Mononuclear cell (primary cell): ENCODE data around the gene TNKS2. TPM values are rescaled to one million over a fixed set of nuclear protein-coding genes. Genes with fewer than 3 reads are reported as not detected.
"Not testable (repeated sequence)": the region's sequence is repeated elsewhere in the genome, so short reads cannot be mapped to it uniquely, and the experiment has no call there.

ENCODE experiments used
- H3K27me3 ChIP-seq: 2 replicates; pipeline ENCODE4 v1.6.0; 2011; ENCODE audit warnings: low read length, control low read depth; ENCODE audit not compliant: insufficient read depth
- H3K4me1 ChIP-seq: 2 replicates; pipeline ENCODE4 v1.5.1; 2011; ENCODE audit warnings: mild to moderate bottlenecking, low read length, control low read depth; ENCODE audit not compliant: insufficient read depth
- H3K4me3 ChIP-seq: 2 replicates; pipeline ENCODE4 v1.5.1; 2011; ENCODE audit warnings: mild to moderate bottlenecking, low read length, moderate library complexity
- H3K9me3 ChIP-seq: 2 replicates; pipeline ENCODE4 v1.5.1; 2011; ENCODE audit warnings: low read depth, mild to moderate bottlenecking, control low read depth, low read length
- total RNA-seq: library from RNA; depleted of rRNA; stranded (reverse); fragments of >200 nt; gene quantifications from one replicate; pipeline ENCODE4 v1.2.3, GENCODE V29; 2012

TNKS2 gene
- 71.5 TPM for total RNA-seq

DNA sequence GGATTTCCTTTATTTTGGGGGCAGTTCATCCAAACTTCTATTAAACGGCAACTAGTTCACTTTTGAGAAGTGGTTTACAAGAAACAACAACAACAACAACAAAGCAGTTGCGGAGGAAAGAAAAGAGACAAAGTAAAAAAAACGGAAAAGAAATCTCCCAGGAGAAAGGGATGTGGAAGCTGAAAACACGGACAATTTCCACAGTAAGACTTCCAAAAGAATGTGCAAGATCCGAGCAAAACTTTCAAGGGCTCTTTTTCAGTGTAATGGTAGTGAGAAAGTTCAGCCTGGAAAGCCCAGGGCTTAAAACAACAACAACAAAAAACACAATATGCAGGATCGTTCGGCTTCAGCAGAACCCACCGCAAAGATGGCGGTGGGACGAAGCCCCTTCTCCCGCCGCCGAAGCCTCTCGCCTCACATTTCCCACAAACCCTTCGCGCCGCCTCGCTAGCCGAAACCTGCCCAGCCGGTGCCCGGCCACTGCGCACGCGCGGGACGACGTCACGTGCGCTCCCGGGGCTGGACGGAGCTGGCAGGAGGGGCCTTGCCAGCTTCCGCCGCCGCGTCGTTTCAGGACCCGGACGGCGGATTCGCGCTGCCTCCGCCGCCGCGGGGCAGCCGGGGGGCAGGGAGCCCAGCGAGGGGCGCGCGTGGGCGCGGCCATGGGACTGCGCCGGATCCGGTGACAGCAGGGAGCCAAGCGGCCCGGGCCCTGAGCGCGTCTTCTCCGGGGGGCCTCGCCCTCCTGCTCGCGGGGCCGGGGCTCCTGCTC lies at the start of gene TNKS2:
TSS of gene TNKS2 (plus strand) at position 553 of the 775 bp plus-strand sequence. CDS start 265 bp downstream, outside the sequence.
- peaks cover 45% of the 10 kb centered on the region for H3K4me1 ChIP-seq
- H3K27me3 ChIP-seq, result no peaks in the 10 kb centered on the region
- no peaks in the 10 kb centered on the region for H3K9me3 ChIP-seq
- H3K4me3 ChIP-seq, result peak within 1 kb of the TSS; percentile 94

DNA sequence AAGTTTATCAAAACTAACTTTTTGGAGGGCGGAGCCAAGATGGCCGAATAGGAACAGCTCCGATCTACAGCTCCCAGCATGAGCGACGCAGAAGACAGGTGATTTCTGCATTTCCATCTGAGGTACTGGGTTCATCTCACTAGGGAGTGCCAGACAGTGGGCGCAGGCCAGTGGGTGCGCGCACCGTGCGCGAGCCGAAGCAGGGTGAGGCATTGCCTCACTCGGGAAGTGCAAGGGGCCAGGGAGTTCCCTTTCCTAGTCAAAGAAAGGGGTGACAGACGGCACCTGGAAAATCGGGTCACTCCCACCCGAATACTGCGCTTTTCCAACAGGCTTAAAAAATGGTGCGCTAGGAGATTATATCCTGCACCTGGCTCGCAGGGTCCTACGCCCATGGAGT lies 48.6 kb upstream of the TNKS2 start:
- not testable (repeated sequence) for H3K9me3 ChIP-seq, H3K4me3 ChIP-seq, H3K4me1 ChIP-seq, H3K27me3 ChIP-seq

DNA sequence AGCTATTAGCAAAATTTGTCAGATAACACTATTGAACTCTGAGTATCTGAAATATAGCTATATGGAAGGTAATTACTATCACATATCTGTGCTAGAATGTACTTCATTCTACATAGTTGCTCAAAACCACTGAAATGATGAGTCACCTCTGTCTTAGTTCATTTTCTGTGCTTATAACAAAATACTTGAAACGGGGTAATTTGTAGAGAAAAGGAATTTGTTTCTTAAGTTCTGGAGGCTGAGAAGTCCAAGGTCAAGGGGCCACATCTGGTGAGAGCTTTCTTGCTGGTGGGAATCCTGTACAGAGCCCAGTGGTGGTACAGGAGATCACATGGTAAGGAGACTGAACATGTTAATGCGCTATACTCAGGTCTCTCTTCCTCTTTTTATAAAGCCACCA lies 41.9 kb upstream of the TNKS2 start:
- no peaks in the 10 kb centered on the region for H3K9me3 ChIP-seq
- H3K4me3 ChIP-seq, result no peak overlapping the region
- peaks cover 7% of the 10 kb centered on the region for H3K27me3 ChIP-seq
- no peaks in the 10 kb centered on the region for H3K4me1 ChIP-seq

DNA sequence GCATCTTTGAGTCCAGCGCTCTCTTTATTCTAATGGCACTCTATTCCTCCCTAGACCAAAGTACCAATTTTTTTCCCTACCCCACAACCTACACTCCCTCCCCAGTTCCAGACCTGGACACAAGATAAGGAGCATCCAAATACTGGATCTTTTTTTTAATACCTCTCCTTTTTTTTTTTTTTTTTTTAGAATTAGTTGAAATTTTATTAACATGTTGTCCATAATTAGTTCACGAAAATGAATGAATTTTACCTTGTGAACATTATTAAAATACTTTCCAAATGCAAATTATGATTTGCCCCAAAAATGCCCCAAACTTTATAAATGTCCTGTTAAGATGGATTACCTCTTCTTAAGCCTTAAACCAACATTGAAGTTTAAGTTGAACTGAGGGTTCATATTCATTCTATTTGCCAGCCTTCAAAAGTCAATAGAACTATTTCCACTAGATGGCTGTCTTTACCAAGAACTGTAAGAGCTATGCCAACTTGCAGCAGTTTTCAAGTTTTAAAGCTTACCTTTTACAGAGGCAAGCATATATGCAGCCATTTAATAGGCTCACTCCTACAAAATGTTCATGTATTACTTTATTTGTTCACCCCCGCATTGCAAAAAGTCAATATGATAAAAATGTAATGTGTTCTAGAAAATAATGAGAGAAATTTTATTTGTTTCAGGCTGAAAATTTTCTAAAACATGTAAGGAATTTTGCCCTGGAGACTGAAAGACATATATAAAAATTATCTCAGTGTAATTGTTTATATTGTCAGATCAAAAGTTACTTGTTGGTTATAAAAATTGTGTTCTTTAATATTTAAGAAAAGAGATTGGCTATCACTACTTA lies 39.7 kb upstream of the TNKS2 start:
- H3K27me3 ChIP-seq, result peaks cover 7% of the 10 kb centered on the region

DNA sequence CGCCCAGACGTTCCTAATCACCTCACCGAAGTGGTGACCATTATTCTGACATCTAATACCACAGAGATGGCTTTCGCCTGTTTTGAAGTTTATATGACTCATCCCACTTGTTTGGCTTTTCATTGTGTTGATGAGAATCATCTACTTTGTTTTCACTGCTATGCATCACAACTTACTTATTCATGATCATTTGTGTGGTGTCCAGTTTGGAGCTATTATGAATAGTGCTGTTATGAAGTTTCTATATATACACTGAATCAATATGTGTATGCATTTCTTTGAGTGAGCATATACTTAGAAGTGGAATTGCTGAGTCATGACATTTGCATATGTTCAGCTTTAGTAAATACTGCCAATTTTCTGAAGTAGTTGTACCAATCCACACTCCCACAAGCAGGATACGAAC lies 38.6 kb upstream of the TNKS2 start:
- H3K4me3 ChIP-seq, result no peak overlapping the region
- no peaks in the 10 kb centered on the region for H3K9me3 ChIP-seq
- peaks cover 7% of the 10 kb centered on the region for H3K27me3 ChIP-seq
- H3K4me1 ChIP-seq, result peaks cover 7% of the 10 kb centered on the region

More for the DNA sequence above, 39.7 kb upstream of the TNKS2 start:
- Histone ChIP-seq H3K4me1 (peaks cover 7% of the 10 kb centered on the region), H3K4me3 (no peak overlapping the region), H3K9me3 (no peaks in the 10 kb centered on the region)

DNA sequence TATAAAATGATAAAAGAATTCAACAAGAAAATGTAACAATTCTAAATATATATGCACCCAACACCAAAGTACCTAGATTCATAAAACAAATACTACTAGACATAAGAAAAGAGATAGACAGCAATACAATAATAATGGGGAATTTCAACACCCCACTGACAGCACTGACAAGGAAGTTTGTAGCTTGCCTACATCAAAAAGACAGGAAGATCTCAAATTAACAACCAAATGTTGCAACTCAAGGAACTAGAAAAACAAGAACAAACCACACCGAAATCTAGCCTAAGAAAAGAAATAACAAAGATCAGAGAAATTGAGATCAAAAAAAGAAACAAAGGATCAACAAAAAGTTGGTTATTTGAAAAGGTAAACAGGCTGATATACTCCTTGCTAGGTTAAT lies 36.5 kb upstream of the TNKS2 start:
- no peak overlapping the region for H3K4me3 ChIP-seq
- H3K9me3 ChIP-seq, result no peaks in the 10 kb centered on the region
- H3K4me1 ChIP-seq, result peaks cover 7% of the 10 kb centered on the region
- H3K27me3 ChIP-seq, result peaks cover 4% of the 10 kb centered on the region

DNA sequence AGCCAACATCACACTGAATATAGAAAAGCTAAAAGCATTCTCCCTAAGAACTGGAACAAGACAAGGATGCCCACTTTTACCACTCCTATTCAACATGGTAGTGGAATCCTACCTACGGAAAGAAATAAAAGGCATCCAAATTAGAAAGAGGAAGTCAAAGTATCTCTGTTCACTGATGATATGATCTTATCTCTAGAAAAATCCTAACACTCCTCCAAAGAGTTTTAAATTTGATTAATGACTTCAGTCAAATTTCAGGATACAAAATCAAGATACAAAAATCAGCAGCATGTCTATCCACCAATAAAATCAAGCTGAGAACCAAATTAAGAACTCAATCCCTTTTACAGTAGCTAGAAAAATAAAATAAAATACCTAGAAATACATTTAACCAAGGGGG lies 35.3 kb upstream of the TNKS2 start:
- Histone ChIP-seq H3K4me3 (no peak overlapping the region), H3K27me3 (no peaks in the 10 kb centered on the region), H3K9me3 (no peaks in the 10 kb centered on the region), H3K4me1 (peaks cover 7% of the 10 kb centered on the region)

DNA sequence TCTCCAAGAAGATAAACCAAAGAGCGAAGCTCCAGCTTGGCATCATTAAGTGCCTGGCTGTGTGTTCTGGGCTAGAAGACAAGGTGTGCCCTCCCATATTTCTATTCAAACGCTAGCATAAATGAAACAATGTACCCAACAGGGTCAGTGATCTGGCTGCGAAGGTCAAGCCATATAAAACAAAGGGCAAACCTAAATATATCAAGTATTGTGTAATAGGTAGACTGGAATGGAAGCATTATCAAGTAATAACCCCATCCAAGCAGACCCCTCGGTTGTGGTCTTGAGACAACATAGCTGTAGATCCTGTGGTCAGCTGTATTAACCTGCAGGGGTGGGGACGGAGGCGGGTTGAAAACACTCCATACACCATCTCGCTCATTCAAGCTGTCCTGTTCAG lies 31.6 kb upstream of the TNKS2 start:
- Histone ChIP-seq H3K4me1 (peaks cover 6% of the 10 kb centered on the region), H3K4me3 (no peak overlapping the region), H3K9me3 (no peaks in the 10 kb centered on the region), H3K27me3 (no peaks in the 10 kb centered on the region)

DNA sequence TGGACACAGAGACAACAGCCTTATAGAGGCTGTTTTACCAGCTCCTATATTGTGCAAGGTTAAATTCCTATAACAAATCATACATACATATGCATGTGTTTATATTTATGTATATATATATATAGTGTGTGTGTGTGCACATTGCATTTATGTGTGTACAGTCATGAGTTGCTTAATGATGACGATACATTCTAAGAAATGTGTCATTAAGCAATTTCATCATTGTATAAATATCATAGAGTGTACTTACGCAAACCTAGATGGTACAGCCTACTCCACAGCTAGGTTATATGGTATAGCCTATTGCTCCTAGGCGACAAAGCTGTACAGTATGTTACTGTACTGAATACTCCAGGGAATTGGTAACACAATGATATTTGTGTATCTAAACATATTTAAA lies 30.1 kb upstream of the TNKS2 start:
- H3K9me3 ChIP-seq, result no peaks in the 10 kb centered on the region

DNA sequence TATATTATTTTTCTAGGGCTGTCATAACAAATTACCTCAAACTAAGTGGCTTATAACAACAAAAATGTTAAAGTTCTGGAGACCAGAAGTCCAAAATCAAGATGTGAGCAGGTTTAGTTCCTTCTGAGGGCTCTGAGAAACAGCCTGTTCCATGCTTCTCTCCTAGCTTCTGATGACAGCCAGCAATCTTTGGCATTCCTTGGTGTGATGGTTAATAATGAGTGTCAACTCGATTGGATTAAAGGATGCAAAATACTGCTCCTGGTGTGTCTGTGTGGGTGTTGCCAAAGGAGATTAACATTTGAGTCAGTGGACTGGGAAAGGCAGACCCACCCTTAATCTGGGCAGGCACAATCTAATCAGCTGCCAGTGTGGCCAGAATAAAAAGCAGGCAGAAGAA lies 26.3 kb upstream of the TNKS2 start:
- H3K4me1 ChIP-seq, result no peaks in the 10 kb centered on the region

More for the DNA sequence above, 30.1 kb upstream of the TNKS2 start:
- no peaks in the 10 kb centered on the region for H3K27me3 ChIP-seq
- H3K4me1 ChIP-seq, result no peaks in the 10 kb centered on the region
- no peak overlapping the region for H3K4me3 ChIP-seq

DNA sequence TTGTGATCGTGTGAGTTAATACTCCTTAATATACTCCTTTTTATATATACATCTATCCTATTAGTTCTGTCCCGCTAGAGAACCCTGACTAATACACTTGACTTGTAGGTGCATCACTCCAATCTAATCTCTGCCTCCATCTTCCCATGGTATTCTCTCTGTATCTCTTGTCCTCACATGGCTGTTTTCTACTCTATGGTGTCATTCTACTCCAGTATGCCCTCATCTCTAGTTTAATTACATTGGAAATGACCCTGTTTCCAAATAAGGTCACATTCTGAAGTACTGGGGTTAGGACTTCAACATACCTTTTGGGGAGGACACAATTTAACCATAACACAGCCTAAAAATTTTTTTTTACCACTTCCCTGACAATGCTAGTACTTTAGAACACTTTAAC lies 25.8 kb upstream of the TNKS2 start:
- Histone ChIP-seq H3K9me3 (no peaks in the 10 kb centered on the region), H3K4me3 (no peak overlapping the region), H3K27me3 (peaks cover 18% of the 10 kb centered on the region), H3K4me1 (no peaks in the 10 kb centered on the region)

More for the DNA sequence above, 26.3 kb upstream of the TNKS2 start:
- Histone ChIP-seq H3K9me3 (no peaks in the 10 kb centered on the region), H3K4me3 (no peak overlapping the region), H3K27me3 (peaks cover 18% of the 10 kb centered on the region)

DNA sequence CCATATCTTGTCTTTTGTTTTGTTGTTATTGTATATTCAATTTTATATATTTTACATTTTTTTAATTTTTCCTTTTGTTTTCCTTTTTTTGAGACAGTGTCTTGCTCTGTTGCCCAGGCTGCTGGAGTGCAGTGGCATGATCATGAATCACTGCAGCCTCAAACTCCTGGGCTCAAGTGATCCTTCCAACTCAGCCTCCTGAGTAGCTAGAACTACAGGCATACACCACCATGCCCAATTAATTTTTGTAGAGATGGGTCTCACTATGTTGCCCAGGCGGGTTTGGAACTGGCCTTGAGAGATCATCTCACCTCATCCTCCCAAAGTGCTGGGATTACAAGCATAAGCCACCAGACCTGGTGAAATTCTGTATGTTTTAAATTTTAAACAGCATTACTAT lies 25.4 kb upstream of the TNKS2 start:
- no peaks in the 10 kb centered on the region for H3K9me3 ChIP-seq
- no peak overlapping the region for H3K4me3 ChIP-seq
- H3K4me1 ChIP-seq, result no peaks in the 10 kb centered on the region
- H3K27me3 ChIP-seq, result peaks cover 18% of the 10 kb centered on the region

DNA sequence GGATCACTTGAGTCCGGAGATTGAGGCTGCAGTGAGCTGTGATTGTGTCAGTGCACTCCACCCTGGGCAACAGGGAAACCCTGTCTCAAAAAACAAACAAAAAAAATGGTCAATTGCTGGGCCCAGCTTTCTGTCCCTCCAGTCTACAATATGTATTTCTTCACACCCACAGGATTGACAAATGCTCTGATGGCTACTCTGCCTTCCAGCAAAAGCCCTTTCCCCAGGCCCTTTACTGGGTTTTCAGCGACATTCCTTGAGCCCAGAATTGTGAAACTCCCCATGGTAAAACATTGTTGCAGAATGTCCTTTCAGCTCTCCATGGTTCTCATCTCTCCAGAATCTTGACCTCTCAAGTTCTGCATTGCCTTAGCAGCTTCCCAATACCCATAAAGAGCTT lies 23.7 kb upstream of the TNKS2 start:
- Histone ChIP-seq H3K9me3 (no peaks in the 10 kb centered on the region), H3K4me3 (no peak overlapping the region), H3K4me1 (no peaks in the 10 kb centered on the region), H3K27me3 (peaks cover 18% of the 10 kb centered on the region)

DNA sequence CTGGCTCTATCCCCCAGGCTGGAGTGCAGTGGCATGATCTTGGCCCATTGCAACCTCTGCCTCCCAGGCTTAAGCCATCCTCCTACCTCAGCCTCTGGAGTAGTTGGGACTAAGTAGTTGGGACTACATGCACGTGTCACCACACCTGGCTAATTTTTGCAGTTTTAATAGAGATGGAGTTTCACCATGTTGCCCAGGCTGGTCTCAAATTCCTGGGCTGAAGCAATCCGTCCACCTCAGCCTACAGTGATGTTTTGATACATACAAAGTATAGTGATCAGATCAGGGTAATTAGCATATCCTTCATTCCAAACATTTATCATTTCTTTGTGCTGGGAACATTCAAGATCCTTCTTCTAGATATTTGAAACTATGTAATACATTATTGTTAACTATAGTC lies 22.5 kb upstream of the TNKS2 start:
- H3K27me3 ChIP-seq, result peaks cover 18% of the 10 kb centered on the region
- H3K9me3 ChIP-seq, result no peaks in the 10 kb centered on the region
- H3K4me1 ChIP-seq, result no peaks in the 10 kb centered on the region
- no peak overlapping the region for H3K4me3 ChIP-seq

DNA sequence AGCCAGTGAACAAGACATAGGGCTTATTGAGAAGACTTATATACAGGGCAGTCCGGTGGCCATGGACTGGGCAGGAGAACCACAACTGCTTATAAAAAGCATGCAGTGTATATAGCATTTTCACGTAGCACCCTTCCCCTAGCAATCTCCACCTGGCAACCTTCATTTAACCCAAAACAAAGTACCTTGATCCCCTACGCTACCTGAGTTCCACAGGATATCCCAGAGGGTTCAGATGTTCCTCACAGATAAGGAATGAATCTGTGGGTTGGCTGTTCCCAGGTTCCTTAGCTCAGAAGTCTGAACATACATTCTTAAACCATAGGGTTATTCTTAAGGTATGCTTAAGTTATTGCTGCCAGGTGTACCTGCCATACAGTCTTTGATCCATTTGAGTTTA lies 22.0 kb upstream of the TNKS2 start:
- H3K27me3 ChIP-seq, result peaks cover 18% of the 10 kb centered on the region
- no peaks in the 10 kb centered on the region for H3K9me3 ChIP-seq

More for the DNA sequence above, 22.0 kb upstream of the TNKS2 start:
- H3K4me1 ChIP-seq, result no peaks in the 10 kb centered on the region
- no peak overlapping the region for H3K4me3 ChIP-seq
